ENCODE data around the gene GPRC5A.

GPRC5A gene

GRCh38 chr12:12934556-12934955 is 43.2 kb downstream of the GPRC5A start:
- TF ChIP-seq, protein P1, sequence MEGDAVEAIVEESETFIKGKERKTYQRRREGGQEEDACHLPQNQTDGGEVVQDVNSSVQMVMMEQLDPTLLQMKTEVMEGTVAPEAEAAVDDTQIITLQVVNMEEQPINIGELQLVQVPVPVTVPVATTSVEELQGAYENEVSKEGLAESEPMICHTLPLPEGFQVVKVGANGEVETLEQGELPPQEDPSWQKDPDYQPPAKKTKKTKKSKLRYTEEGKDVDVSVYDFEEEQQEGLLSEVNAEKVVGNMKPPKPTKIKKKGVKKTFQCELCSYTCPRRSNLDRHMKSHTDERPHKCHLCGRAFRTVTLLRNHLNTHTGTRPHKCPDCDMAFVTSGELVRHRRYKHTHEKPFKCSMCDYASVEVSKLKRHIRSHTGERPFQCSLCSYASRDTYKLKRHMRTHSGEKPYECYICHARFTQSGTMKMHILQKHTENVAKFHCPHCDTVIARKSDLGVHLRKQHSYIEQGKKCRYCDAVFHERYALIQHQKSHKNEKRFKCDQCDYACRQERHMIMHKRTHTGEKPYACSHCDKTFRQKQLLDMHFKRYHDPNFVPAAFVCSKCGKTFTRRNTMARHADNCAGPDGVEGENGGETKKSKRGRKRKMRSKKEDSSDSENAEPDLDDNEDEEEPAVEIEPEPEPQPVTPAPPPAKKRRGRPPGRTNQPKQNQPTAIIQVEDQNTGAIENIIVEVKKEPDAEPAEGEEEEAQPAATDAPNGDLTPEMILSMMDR (conservative IDR thresholded peaks at IDR 0.05): no peak
- H3K27ac ChIP-seq: no peak overlapping the region

DNA sequence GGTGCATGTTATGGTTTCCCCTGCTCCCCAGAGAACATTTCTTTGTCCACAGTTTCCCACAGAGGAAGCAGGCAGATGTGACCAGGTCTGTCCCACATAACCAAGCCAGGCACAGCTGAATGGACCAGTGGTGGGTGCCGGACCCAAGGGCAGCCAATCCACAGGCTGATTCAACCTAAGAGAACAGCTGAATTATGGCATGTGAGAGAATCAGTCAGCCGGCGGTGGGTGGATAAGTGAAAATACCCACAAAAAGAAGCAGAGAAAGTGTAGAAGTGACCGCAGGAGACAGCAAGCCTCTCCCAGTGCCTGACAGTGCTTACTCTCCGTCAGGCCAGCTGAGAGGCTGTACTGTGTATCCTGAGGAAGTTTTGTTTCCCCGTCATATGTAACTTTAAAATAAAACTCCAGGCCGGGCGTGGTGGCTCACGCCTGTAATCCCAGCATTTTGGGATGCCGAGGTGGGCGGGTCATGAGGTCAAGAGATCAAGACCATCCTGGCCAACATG is 45.7 kb downstream of the GPRC5A start:
- no peak overlapping the region for H3K27ac ChIP-seq
- TF ChIP-seq, protein P1 (conservative IDR thresholded peaks at IDR 0.05): no peak

GRCh38 chr12:12938541-12938940 is 47.2 kb downstream of the GPRC5A start:
- TF ChIP-seq, protein P1 (conservative IDR thresholded peaks at IDR 0.05): no peak
- no peak overlapping the region for H3K27ac ChIP-seq

- no peak overlapping the region for H3K27ac ChIP-seq
- TF ChIP-seq, protein P1 (conservative IDR thresholded peaks at IDR 0.05): no peak
Measured at GRCh38 chr12:12939888-12940287, 48.5 kb downstream of the GPRC5A start.

DNA sequence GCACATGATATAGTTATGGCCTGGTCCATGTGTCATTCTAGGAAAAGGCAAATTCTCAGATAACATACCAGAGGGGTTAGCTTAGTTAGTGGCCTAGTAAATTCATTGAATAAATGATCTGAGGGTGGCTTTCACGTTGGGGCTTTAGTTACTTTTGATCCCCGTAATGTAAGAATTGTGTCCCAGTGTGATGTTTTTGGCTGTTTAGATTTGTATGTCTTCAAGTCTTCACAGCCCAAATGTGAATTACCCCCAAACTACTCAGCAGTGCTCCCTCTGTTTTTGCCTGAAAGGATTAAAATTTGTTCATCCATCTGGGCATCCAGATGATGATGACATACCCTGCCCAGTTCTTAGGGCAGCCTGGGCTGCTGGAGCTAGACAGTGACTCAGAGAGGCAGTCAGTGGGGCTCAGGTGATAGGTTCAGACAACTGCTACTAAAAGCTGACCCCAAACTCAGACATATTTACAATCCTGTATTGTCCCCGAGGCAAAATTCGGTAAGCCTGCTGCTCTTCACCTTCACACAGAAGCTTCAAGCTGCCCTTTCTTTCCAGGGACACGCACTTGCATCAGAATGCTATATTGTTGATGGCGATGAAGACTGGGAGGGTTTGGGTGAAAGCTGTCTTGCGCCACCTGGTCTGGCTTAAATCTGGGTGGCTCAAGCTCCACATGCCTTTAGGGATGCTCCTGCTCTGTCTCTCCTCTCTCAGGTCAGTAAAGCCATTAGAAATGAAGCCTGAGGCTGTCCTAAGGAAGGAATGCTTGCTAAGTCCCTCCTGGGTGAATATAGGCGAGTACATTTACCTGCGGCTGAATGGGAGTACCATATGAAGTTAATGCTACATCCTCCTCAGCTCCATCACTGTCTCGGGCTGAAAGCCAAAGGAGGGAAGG is 50.3 kb downstream of the GPRC5A start:
- TF ChIP-seq, protein P1 (conservative IDR thresholded peaks at IDR 0.05): no peak
- no peak overlapping the region for H3K27ac ChIP-seq

- TF ChIP-seq, protein P1 (conservative IDR thresholded peaks at IDR 0.05): no peak
- H3K27ac ChIP-seq: no peak overlapping the region
Measured at GRCh38 chr12:12943586-12944260, 52.4 kb downstream of the GPRC5A start.

DNA sequence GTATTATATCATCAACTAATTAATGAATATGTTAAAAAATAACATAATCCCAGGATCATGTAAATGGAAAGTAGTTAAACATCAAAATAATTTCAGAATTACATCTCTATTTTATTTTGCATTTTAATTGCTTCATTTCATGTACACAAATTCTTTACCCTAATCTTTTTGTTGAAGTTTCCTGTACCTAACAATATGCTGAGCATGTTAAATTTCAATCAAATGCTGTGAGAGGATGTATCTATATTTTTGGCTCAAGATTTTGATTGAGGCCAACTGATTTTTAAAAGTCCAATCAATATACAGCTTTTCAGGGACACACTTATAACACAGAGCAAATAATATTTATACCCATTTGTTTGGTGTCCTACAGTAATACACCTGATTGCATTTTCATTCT is 54.2 kb downstream of the GPRC5A start:
- TF ChIP-seq, protein P1 (conservative IDR thresholded peaks at IDR 0.05): no peak
- no peak overlapping the region for H3K27ac ChIP-seq

Data from VCaP (cell line).